GM18861 (cell line): ENCODE results near the gene ATL3.
"Not testable (repeated sequence)": the region's sequence is repeated elsewhere in the genome, so short reads cannot be mapped to it uniquely, and the experiment has no call there.

Experiments used
- ATAC-seq: cut with Tn5 transposase; IDR thresholded peaks from one replicate; pipeline ENCODE4 v1.9.1; 2021; ENCODE audit not compliant: unreplicated experiment

Gene ATL3

DNA sequence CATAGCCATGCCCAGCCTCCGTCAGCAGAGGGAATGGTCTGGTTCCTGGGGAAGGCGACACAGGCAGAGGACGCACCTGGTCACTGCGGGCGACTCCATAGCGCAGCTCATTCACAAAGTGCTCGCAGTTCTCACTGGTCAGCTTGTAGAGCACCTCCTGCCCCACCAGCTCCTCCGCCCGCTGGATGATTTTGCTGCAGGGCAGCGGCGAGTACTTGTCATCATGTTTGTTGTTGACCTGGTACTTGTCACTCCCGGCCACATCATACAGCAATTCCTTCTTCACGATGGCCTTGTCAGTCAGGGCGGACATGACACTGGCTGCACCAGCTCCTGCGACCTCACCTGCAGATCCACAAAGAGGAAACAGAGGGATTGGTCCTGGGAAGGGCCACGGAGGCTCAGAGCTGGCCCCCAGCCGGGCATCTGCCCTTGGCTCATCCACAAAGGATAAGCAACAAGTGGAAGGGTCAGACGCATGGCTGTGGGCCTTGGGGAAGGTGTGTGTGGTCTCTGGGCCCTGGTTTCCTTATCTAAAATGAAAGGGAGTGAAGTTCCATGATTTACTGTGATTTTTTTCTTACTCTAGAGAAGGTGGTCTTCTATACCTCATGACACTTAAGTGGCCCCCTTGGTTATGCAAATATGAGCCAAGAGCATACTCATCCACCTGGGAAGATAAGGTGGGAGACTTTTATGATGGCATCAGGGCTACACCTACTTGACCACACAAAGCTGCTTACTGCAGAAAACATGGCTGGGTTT lies 81.0 kb downstream of the ATL3 start:
- no peak for ATAC-seq

- no peak for ATAC-seq
Measured at GRCh38 chr11:63589000-63589399, 82.2 kb downstream of the ATL3 start.

DNA sequence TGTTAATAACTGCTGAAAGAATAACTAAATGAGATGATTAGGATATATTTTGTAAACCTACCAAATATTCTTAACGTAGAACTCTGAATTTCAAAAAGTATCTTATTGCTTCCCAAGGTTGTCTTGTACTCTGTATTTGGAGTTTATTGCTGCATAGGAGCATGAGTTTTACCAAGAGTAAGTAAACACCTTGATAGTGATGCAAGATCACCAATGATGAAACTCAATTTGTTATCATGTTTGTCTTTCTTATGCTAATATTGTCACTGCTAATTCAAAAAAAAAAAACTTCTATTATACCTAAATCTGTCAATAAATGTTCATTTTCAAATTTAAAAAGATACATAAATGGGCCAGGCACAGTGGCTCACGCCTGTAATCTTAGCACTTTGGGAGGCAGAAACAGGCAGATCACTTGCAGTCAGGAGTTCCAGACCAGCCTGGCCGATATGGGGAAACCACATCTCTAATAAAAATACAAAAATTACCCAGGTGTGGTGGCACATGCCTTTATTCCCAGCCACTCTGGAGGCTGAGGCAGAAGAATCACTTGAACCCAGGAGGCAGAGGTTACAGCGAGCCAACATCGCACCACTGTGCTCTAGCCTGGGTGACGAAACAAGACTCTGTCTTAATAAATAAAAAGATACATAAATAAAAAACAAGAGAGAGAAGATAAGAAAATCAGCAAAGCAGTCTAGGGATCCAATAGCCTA lies 84.6 kb downstream of the ATL3 start:
- ATAC-seq, result no peak

DNA sequence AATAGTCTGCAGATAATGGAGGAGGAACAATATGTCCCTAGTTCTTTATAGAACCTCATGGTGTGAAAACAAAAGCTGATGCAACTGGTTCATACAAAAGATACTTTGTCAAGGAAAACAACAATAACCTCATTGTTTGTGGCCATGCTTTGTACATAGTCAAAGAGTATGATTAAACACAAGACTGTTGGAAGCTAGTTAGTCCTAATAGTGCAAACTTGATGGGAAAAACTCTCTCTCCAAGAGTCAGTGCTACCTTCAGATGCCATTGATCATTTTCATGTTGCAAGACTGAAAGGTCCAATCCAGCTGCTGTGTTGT lies 87.9 kb downstream of the ATL3 start:
- ATAC-seq, result no peak

DNA sequence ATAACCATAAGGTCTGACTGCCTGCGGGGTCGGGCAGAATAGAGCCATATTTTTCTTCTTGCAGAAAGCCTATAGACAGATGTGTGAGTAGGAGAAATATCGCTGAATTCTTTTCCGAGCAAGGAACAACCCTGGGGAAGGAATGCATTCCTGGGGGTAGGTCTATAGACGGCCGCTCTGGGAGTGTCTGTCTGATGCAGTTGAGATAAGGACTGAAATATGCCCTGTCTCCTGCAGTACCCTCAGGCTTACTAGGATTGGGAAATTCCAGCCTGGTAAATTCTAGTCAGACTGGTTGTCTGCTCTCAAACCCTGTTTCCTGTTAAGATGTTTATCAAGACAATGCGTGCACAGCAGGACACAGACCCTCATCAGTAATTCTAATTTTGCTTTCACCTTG lies 90.0 kb downstream of the ATL3 start:
- not testable (repeated sequence) for ATAC-seq

DNA sequence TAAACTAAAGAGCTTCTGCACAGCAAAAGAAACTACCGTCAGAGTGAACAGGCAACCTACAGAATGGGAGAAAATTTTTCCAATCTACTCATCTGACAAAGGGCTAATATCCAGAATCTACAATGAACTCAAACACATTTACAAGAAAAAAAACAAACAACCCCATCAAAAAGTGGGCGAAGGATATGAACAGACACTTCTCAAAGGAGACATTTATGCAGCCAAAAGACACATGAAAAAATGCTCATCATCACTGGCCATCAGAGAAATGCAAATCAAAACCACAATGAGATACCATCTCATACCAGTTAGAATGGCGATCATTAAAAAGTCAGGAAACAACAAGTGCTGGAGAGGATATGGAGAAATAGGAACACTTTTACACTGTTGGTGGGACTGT lies 92.3 kb downstream of the ATL3 start:
- not testable (repeated sequence) for ATAC-seq

- no peak for ATAC-seq
Measured at GRCh38 chr11:63574856-63575602, 96.1 kb downstream of the ATL3 start.
